Sigmoid colon (tissue), 4 donors: ENCODE results near the gene GPHN.

Source experiments
- CTCF ChIP-seq, 4 experiments: fragments of 450-650 bp in 3 of 4; fragments of 200-600 bp in 1 of 4; IDR thresholded peaks; one replicate each; pipeline ENCODE4 v1.5.1; 2016 to 2019; ENCODE audit warnings: antibody characterized with exemption in 4 of 4, mild to moderate bottlenecking in 3 of 4, moderate library complexity in 2 of 4
- EP300 ChIP-seq, 4 donors: sonication (generic); formaldehyde crosslinking; IDR thresholded peaks; one replicate each; pipeline ENCODE4 v1.6.1; 2017; ENCODE audit warnings: antibody characterized with exemption in 4 of 4
- POLR2A ChIP-seq, 2 donors: fragments of 450-650 bp; IDR thresholded peaks; one replicate each; pipeline ENCODE4 v1.6.1; 2016; ENCODE audit warnings: antibody characterized with exemption in 2 of 2, mild to moderate bottlenecking in 2 of 2, moderate library complexity in 2 of 2
- POLR2AphosphoS5 ChIP-seq, 4 donors: sonication (generic); formaldehyde crosslinking; IDR thresholded peaks; one replicate each; pipeline ENCODE4 v1.6.1; 2017; ENCODE audit warnings: antibody characterized with exemption in 4 of 4

GRCh38 chr14:66910311-66910840 lies 402.4 kb downstream of the GPHN start:
- TF ChIP-seq POLR2AphosphoS5 (IDR thresholded peaks at IDR 0.05) (no peak), POLR2A (IDR thresholded peaks at IDR 0.05) (no peak), CTCF (IDR thresholded peaks at IDR 0.05) (no peak), EP300 (IDR thresholded peaks at IDR 0.05) (no peak)
